ENCODE results near the gene MYT1. TPM values are rescaled to one million over a fixed set of nuclear protein-coding genes. Genes with fewer than 3 reads are reported as not detected.
"Not testable (repeated sequence)": the region's sequence is repeated elsewhere in the genome, so short reads cannot be mapped to it uniquely, and the experiment has no call there.

The MYT1 gene
- total RNA-seq, 1 donor from 2014 or later = not detected

GRCh38 chr20:64131406-64131805, 32.8 kb upstream of the MYT1 start:
- no peak overlapping the region for H3K4me3 ChIP-seq (ENCODE audit: low read depth, low read length)
- FAIRE-seq = no peak
- peak; percentile 11 for DNase-seq (ENCODE audit: low read depth)
- TF ChIP-seq, protein P1, sequence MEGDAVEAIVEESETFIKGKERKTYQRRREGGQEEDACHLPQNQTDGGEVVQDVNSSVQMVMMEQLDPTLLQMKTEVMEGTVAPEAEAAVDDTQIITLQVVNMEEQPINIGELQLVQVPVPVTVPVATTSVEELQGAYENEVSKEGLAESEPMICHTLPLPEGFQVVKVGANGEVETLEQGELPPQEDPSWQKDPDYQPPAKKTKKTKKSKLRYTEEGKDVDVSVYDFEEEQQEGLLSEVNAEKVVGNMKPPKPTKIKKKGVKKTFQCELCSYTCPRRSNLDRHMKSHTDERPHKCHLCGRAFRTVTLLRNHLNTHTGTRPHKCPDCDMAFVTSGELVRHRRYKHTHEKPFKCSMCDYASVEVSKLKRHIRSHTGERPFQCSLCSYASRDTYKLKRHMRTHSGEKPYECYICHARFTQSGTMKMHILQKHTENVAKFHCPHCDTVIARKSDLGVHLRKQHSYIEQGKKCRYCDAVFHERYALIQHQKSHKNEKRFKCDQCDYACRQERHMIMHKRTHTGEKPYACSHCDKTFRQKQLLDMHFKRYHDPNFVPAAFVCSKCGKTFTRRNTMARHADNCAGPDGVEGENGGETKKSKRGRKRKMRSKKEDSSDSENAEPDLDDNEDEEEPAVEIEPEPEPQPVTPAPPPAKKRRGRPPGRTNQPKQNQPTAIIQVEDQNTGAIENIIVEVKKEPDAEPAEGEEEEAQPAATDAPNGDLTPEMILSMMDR (IDR thresholded peaks at IDR 0.05; ENCODE audit: insufficient read depth, low read length, severe bottlenecking) = peak; percentile 22
- H3K27me3 ChIP-seq (ENCODE audit: control insufficient read depth, insufficient read depth, low read length) = no peaks in the 10 kb centered on the region
- no peaks in the 10 kb centered on the region for H3K36me3 ChIP-seq (ENCODE audit: control insufficient read depth, insufficient read depth, low read length)

- TF ChIP-seq, protein P1 (IDR thresholded peaks at IDR 0.05; ENCODE audit: insufficient read depth, low read length, severe bottlenecking) = no peak
- Histone ChIP-seq H3K4me3 (ENCODE audit: low read depth, low read length) (no peak overlapping the region), H3K36me3 (ENCODE audit: control insufficient read depth, insufficient read depth, low read length) (no peaks in the 10 kb centered on the region), H3K27me3 (ENCODE audit: control insufficient read depth, insufficient read depth, low read length) (no peaks in the 10 kb centered on the region)
- no peak for DNase-seq (ENCODE audit: low read depth)
- no peak for FAIRE-seq
Observed at GRCh38 chr20:64133951-64134407, 30.3 kb upstream of the MYT1 start.

- not testable (repeated sequence) for FAIRE-seq; H3K4me3 ChIP-seq (ENCODE audit: low read depth, low read length); H3K27me3 ChIP-seq (ENCODE audit: control insufficient read depth, insufficient read depth, low read length); H3K36me3 ChIP-seq (ENCODE audit: control insufficient read depth, insufficient read depth, low read length); DNase-seq (ENCODE audit: low read depth)
Observed at GRCh38 chr20:64134744-64135143, 29.5 kb upstream of the MYT1 start.

DNA sequence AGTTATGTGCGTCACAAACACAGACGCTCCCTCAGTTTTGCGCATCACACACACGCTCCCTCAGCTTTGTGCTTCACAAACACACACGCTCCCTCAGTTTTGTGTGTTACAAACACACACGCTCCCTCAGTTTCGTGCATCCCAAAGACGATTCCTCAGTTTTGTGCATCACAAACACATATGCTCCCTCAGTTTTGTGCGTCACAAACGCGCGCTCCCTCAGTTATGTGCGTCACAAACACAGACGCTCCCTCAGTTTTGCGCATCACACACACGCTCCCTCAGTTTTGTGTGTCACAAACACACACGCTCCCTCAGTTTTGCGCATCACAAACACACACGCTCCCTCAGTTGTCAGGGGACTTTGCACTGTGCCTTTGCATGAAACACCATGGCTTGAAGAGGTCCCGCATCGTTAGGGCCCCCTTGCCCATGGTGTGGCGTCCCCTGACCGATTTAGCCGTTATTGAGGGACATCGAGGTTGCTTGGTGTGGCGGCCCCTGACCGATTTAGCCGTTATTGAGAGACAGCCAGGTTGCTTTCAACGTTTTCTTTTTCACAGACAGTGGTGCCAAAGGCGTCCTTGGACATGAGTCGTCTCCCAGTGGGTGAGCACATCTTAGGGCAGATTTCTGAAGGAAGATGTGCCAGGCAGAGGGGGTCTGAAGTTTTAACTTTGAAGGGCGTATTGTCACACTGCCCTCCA, 28.1 kb upstream of the MYT1 start:
- DNase-seq (ENCODE audit: low read depth) (no peak), FAIRE-seq (no peak)
- H3K27me3 ChIP-seq (ENCODE audit: control insufficient read depth, insufficient read depth, low read length) = no peaks in the 10 kb centered on the region
- H3K4me3 ChIP-seq (ENCODE audit: low read depth, low read length) = no peak overlapping the region
- no peaks in the 10 kb centered on the region for H3K36me3 ChIP-seq (ENCODE audit: control insufficient read depth, insufficient read depth, low read length)
- TF ChIP-seq, protein P1 (IDR thresholded peaks at IDR 0.05; ENCODE audit: insufficient read depth, low read length, severe bottlenecking) = no peak

DNA sequence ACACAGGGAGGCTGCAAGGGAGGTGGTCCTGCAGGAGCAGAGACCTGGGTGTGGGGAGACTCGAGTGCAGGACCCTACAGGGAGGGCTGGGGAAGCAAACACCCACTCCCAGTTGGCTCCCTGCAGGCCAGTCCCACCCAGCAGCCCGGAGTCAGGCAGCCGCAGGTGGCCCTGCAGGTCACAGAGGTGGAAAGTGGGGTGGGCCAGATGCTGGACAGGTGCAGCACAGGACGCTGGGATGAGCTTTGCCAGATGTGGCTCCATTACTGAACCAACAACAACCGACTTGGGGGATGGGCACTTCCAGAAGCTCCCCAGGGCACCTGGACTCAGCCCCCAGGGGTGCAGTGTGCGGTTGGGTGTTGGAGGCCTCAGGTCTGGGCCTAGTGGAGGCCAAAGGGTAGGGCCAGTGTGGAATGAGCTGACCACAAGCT, 26.6 kb upstream of the MYT1 start:
- TF ChIP-seq, protein P1 (IDR thresholded peaks at IDR 0.05; ENCODE audit: insufficient read depth, low read length, severe bottlenecking) = no peak
- H3K4me3 ChIP-seq (ENCODE audit: low read depth, low read length) = no peak overlapping the region
- no peaks in the 10 kb centered on the region for H3K27me3 ChIP-seq (ENCODE audit: control insufficient read depth, insufficient read depth, low read length)
- DNase-seq (ENCODE audit: low read depth) (no peak), FAIRE-seq (no peak)
- H3K36me3 ChIP-seq (ENCODE audit: control insufficient read depth, insufficient read depth, low read length) = no peaks in the 10 kb centered on the region

- H3K27me3 ChIP-seq (ENCODE audit: control insufficient read depth, insufficient read depth, low read length) = no peaks in the 10 kb centered on the region
- H3K4me3 ChIP-seq (ENCODE audit: low read depth, low read length) = no peak overlapping the region
- TF ChIP-seq, protein P1 (IDR thresholded peaks at IDR 0.05; ENCODE audit: insufficient read depth, low read length, severe bottlenecking) = no peak
- FAIRE-seq (no peak), DNase-seq (ENCODE audit: low read depth) (no peak)
- no peaks in the 10 kb centered on the region for H3K36me3 ChIP-seq (ENCODE audit: control insufficient read depth, insufficient read depth, low read length)
Observed at GRCh38 chr20:64138276-64138815, 25.9 kb upstream of the MYT1 start.
